MM.1S (cell line): Measurements from ENCODE around the gene ARMCX6.
"Not testable (repeated sequence)": the region's sequence is repeated elsewhere in the genome, so short reads cannot be mapped to it uniquely, and the experiment has no call there.

Experiments used
- DNase-seq: peaks from one replicate; pipeline ENCODE4 v3.0.0-alpha.2; 2015
- H2AFZ ChIP-seq: fragments of 300-600 bp; sonication (generic); 2 replicates; pipeline ENCODE4 v1.6.0; 2016; ENCODE audit warnings: antibody characterized with exemption, low read length
- H3F3A ChIP-seq: fragments of 300-600 bp; sonication (generic); 2 replicates; pipeline ENCODE4 v1.6.1; 2016; ENCODE audit warnings: mild to moderate bottlenecking, antibody characterized with exemption, low read length, moderate library complexity, mixed read lengths; ENCODE audit not compliant: insufficient read depth
- H3K27ac ChIP-seq: fragments of 300-600 bp; sonication (generic); 2 replicates; pipeline ENCODE4 v1.5.1; 2016; ENCODE audit warnings: mild to moderate bottlenecking, low read length
- H3K27me3 ChIP-seq: fragments of 300-600 bp; sonication (generic); replicated peaks from 2 replicates; pipeline ENCODE4 v1.6.0; 2016; ENCODE audit warnings: low read length; ENCODE audit not compliant: insufficient read depth
- H3K36me3 ChIP-seq: fragments of 300-600 bp; sonication (generic); replicated peaks from 2 replicates; pipeline ENCODE4 v1.6.1; 2016; ENCODE audit warnings: mild to moderate bottlenecking, low read length, mixed read lengths; ENCODE audit not compliant: insufficient read depth
- H3K4me1 ChIP-seq: fragments of 300-600 bp; sonication (generic); 2 replicates; pipeline ENCODE4 v1.6.1; 2016; ENCODE audit warnings: low read length, mixed read lengths
- H3K4me2 ChIP-seq: fragments of 300-600 bp; sonication (generic); 2 replicates; pipeline ENCODE4 v1.6.0; 2016; ENCODE audit warnings: low read depth, low read length
- H3K4me3 ChIP-seq: fragments of 300-600 bp; sonication (generic); 2 replicates; pipeline ENCODE4 v1.5.1; 2016; ENCODE audit warnings: low read length, mixed read lengths
- H3K79me2 ChIP-seq: fragments of 300-600 bp; sonication (generic); 2 replicates; pipeline ENCODE4 v1.6.1; 2016; ENCODE audit warnings: mixed run types, low read length, mixed read lengths
- H3K9ac ChIP-seq: fragments of 300-600 bp; sonication (generic); 2 replicates; pipeline ENCODE4 v1.6.1; 2016; ENCODE audit warnings: low read length, mixed read lengths
- H3K9me2 ChIP-seq: fragments of 300-600 bp; sonication (generic); replicated peaks from 2 replicates; pipeline ENCODE4 v1.6.1; 2016; ENCODE audit warnings: mild to moderate bottlenecking, low read length, mixed read lengths; ENCODE audit not compliant: insufficient read depth
- H3K9me3 ChIP-seq: fragments of 300-600 bp; sonication (generic); replicated peaks from 2 replicates; pipeline ENCODE4 v1.6.1; 2016; ENCODE audit warnings: mild to moderate bottlenecking, low read length, mixed read lengths; ENCODE audit not compliant: insufficient read depth
- H4K20me1 ChIP-seq: fragments of 300-600 bp; sonication (generic); 2 replicates; pipeline ENCODE4 v1.6.1; 2016; ENCODE audit warnings: mild to moderate bottlenecking, low read length, moderate library complexity, mixed read lengths; ENCODE audit not compliant: insufficient read depth
- EZH2 ChIP-seq: fragments of 300-600 bp; sonication (generic); optimal IDR thresholded peaks from 2 replicates; pipeline ENCODE3; 2017; ENCODE audit warnings: low read depth, mild to moderate bottlenecking, antibody characterized with exemption, low read length, mixed read lengths
- EZH2phosphoT487 ChIP-seq: fragments of 300-600 bp; sonication (generic); IDR thresholded peaks from 2 replicates; pipeline ENCODE4 v1.6.1; 2018; ENCODE audit warnings: antibody characterized with exemption, low read length
- TF ChIP-seq, protein P1 (sequence below): fragments of 300-600 bp; sonication (generic); IDR thresholded peaks from 2 replicates; pipeline ENCODE4 v1.5.1; 2016; ENCODE audit warnings: antibody characterized with exemption, low read length, mixed read lengths

The ARMCX6 gene

DNA sequence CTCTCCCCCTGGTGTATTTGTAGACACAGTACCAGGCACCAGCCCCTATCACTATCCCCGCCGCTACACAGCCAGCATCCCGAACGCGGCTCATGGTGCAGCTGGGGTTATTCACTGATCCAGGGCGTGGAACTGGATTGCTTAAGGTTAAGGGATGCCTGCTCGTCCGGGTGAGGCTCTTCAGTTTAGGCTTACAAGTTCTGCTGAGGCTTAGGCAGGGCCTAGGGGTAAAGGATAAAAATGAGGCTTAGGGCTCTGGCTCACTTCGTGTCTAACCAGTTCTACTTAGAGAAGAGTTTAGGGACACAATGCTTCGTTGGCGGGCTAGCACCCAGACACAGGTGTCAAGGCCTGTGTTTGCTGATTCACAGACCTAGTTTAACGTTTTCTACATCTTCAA is 39.7 kb upstream of the ARMCX6 start:
- TF ChIP-seq, protein P1, sequence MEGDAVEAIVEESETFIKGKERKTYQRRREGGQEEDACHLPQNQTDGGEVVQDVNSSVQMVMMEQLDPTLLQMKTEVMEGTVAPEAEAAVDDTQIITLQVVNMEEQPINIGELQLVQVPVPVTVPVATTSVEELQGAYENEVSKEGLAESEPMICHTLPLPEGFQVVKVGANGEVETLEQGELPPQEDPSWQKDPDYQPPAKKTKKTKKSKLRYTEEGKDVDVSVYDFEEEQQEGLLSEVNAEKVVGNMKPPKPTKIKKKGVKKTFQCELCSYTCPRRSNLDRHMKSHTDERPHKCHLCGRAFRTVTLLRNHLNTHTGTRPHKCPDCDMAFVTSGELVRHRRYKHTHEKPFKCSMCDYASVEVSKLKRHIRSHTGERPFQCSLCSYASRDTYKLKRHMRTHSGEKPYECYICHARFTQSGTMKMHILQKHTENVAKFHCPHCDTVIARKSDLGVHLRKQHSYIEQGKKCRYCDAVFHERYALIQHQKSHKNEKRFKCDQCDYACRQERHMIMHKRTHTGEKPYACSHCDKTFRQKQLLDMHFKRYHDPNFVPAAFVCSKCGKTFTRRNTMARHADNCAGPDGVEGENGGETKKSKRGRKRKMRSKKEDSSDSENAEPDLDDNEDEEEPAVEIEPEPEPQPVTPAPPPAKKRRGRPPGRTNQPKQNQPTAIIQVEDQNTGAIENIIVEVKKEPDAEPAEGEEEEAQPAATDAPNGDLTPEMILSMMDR, result no peak
- TF ChIP-seq EZH2phosphoT487, result no peak
- TF ChIP-seq EZH2, result no peak
- H3K79me2 ChIP-seq, result no peaks in the 10 kb centered on the region
- no peaks in the 10 kb centered on the region for H4K20me1 ChIP-seq
- no peak overlapping the region for H3K27ac ChIP-seq
- no peak overlapping the region for H3K4me3 ChIP-seq
- no peak overlapping the region for H2AFZ ChIP-seq
- no peaks in the 10 kb centered on the region for H3K9me3 ChIP-seq
- H3K27me3 ChIP-seq, result no peaks in the 10 kb centered on the region
- no peak overlapping the region for H3K4me2 ChIP-seq
- no peak overlapping the region for H3K9ac ChIP-seq
- no peak for DNase-seq
- no peaks in the 10 kb centered on the region for H3K36me3 ChIP-seq
- no peaks in the 10 kb centered on the region for H3K4me1 ChIP-seq
- H3F3A ChIP-seq, result no peaks in the 10 kb centered on the region
- no peaks in the 10 kb centered on the region for H3K9me2 ChIP-seq

DNA sequence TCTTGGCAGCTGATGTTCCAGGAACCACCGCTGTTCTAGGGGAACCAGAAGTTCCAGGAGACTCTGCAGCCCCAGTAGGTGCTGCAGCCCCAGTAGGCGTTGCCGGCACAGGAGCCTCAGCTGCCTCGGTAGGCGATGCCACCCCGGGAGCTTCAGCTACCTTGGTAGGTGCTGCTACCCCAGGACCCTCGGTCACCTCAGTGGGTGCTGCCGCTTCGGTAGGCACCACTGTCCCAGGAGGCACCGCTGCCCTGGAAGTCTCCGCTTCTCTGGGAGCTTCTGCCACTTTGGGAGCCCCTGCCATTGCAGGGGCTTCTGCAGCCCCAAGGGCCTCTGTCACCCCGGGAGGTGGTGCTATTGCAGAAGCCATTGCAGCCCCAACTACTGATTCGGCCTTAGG is 39.0 kb upstream of the ARMCX6 start:
- no peak for DNase-seq
- Histone ChIP-seq H3K4me1 (no peaks in the 10 kb centered on the region), H2AFZ (no peak overlapping the region), H3K4me2 (no peak overlapping the region), H3K79me2 (no peaks in the 10 kb centered on the region), H3K9me2 (no peaks in the 10 kb centered on the region), H3F3A (no peaks in the 10 kb centered on the region), H4K20me1 (no peaks in the 10 kb centered on the region), H3K9ac (no peak overlapping the region), H3K4me3 (no peak overlapping the region), H3K36me3 (no peaks in the 10 kb centered on the region), H3K9me3 (no peaks in the 10 kb centered on the region), H3K27me3 (no peaks in the 10 kb centered on the region), H3K27ac (no peak overlapping the region)
- TF ChIP-seq EZH2phosphoT487 (no peak), EZH2 (no peak)
- TF ChIP-seq, protein P1, result no peak

DNA sequence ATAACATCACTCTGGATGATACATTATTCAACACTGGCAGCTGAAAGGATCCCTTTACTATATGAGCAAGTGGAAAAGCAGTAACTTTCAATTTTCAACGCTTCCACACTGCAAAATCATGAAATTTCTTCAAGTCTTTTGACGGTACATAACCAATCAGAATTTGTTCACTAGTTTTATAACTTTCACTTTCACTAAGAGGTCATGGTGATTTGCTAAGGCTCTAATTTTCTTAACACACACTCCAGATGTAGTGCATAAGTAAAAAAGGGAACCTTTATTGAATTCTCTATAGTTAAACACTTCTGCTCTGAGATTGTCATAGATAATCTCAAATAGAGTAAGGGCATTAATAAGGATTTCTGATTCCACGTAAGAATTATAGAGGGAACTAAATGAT is 37.7 kb upstream of the ARMCX6 start:
- no peaks in the 10 kb centered on the region for H4K20me1 ChIP-seq
- H3K4me3 ChIP-seq, result no peak overlapping the region
- DNase-seq, result no peak
- H3K79me2 ChIP-seq, result no peaks in the 10 kb centered on the region
- H3K27me3 ChIP-seq, result no peaks in the 10 kb centered on the region
- no peaks in the 10 kb centered on the region for H3K9me2 ChIP-seq
- H3K36me3 ChIP-seq, result no peaks in the 10 kb centered on the region
- no peaks in the 10 kb centered on the region for H3K9me3 ChIP-seq
- no peak overlapping the region for H3K27ac ChIP-seq
- no peaks in the 10 kb centered on the region for H3K4me1 ChIP-seq
- no peak overlapping the region for H3K4me2 ChIP-seq
- H3F3A ChIP-seq, result no peaks in the 10 kb centered on the region
- no peak overlapping the region for H2AFZ ChIP-seq
- H3K9ac ChIP-seq, result no peak overlapping the region
- TF ChIP-seq EZH2phosphoT487, result no peak
- no peak for TF ChIP-seq EZH2
- TF ChIP-seq, protein P1, result no peak

DNA sequence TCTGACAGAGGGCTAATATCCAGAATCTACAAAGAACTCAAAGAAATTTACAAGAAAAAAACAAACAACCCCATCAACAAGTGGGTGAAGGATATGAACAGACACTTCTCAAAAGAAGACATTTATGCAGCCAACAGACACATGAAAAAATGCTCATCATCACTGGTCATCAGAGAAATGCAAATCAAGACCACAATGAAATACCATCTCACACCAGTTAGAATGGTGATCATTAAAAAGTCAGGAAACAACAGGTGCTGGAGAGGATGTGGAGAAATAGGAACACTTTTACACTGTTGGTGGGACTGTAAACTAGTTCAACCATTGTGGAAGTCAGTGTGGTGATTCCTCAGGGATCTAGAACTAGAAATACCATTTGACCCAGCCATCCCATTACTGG is 29.9 kb upstream of the ARMCX6 start:
- H3F3A ChIP-seq, H3K79me2 ChIP-seq, H4K20me1 ChIP-seq, DNase-seq, H3K9ac ChIP-seq, H3K4me3 ChIP-seq, H3K27me3 ChIP-seq, H2AFZ ChIP-seq, H3K9me2 ChIP-seq, H3K9me3 ChIP-seq, H3K27ac ChIP-seq, H3K4me1 ChIP-seq, H3K4me2 ChIP-seq, H3K36me3 ChIP-seq: not testable (repeated sequence)
